ENCODE results near the gene RBM17. TPM values are rescaled to one million over a fixed set of nuclear protein-coding genes. Genes with fewer than 3 reads are reported as not detected.

Gene RBM17
- total RNA-seq, 1 experiment from 2014 or later, result 124 TPM

- H3K14ac ChIP-seq (ENCODE audit: insufficient read depth, low read length), result no peak overlapping the region
- TF ChIP-seq, protein P1, sequence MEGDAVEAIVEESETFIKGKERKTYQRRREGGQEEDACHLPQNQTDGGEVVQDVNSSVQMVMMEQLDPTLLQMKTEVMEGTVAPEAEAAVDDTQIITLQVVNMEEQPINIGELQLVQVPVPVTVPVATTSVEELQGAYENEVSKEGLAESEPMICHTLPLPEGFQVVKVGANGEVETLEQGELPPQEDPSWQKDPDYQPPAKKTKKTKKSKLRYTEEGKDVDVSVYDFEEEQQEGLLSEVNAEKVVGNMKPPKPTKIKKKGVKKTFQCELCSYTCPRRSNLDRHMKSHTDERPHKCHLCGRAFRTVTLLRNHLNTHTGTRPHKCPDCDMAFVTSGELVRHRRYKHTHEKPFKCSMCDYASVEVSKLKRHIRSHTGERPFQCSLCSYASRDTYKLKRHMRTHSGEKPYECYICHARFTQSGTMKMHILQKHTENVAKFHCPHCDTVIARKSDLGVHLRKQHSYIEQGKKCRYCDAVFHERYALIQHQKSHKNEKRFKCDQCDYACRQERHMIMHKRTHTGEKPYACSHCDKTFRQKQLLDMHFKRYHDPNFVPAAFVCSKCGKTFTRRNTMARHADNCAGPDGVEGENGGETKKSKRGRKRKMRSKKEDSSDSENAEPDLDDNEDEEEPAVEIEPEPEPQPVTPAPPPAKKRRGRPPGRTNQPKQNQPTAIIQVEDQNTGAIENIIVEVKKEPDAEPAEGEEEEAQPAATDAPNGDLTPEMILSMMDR (conservative IDR thresholded peaks at IDR 0.05), result no peak
- no peak overlapping the region for H4K5ac ChIP-seq (ENCODE audit: insufficient read length, low read depth, low read length)
- Mint-ChIP-seq H3K36me3 (ENCODE audit: insufficient read depth in 1 of 3, low read depth in 3 of 3) (peaks cover 55 to 77% (median 73%) of the 10 kb centered on the region in 3 experiments), H3K4me1 (peaks cover 33 to 36% of the 10 kb centered on the region in 2 experiments), H3K27ac (no peak overlapping the region), H3K4me3 (no peak overlapping the region), H3K9me3 (no peaks in the 10 kb centered on the region), H3K27me3 (ENCODE audit: low read depth) (no peaks in the 10 kb centered on the region)
- no peak overlapping the region for H4K91ac ChIP-seq (ENCODE audit: insufficient read length, low read depth, low read length)
- no peak overlapping the region for H2BK5ac ChIP-seq (ENCODE audit: insufficient read length, low read length)
- H4K8ac ChIP-seq (replicated peaks; ENCODE audit: insufficient read length, low read depth, low read length), result no peak overlapping the region
- no peak overlapping the region for H3K27ac ChIP-seq (ENCODE audit: insufficient read length, low read depth, low read length)
- no peak overlapping the region for H3K56ac ChIP-seq (ENCODE audit: insufficient read length, low read depth, low read length)
- peaks cover 6% of the 10 kb centered on the region for H3K4me1 ChIP-seq (ENCODE audit: insufficient read depth, low read length)
- H2AK5ac ChIP-seq (ENCODE audit: insufficient read length, low read length), result no peak overlapping the region
- H2BK20ac ChIP-seq (ENCODE audit: low read depth, low read length, poor library complexity, severe bottlenecking), result no peak overlapping the region
- H3T11ph ChIP-seq (ENCODE audit: low read length), result no peak overlapping the region
- no peak overlapping the region for H3K18ac ChIP-seq (ENCODE audit: insufficient read length, low read depth, low read length)
- H2BK12ac ChIP-seq (ENCODE audit: insufficient read length, low read depth, low read length), result no peak overlapping the region
- H3K23me2 ChIP-seq (ENCODE audit: insufficient read length, low read depth, low read length, poor library complexity, severe bottlenecking), result no peaks in the 10 kb centered on the region
- peaks cover 3% of the 10 kb centered on the region for H3K79me1 ChIP-seq (ENCODE audit: insufficient read depth, low read depth, low read length, poor library complexity, severe bottlenecking)
- no peak overlapping the region for H3K9ac ChIP-seq (ENCODE audit: extremely low read depth, insufficient read length, low read length)
- H2BK15ac ChIP-seq (ENCODE audit: low read depth, low read length), result no peak overlapping the region
- 100% methylated on average over 1 of the region's 7 CpGs for WGBS (ENCODE audit: extremely low coverage, insufficient read length, low lambda C conversion rate)
- no peaks in the 10 kb centered on the region for H3K79me2 ChIP-seq (ENCODE audit: insufficient read depth, low read length)
- no peaks in the 10 kb centered on the region for H4K20me1 ChIP-seq (ENCODE audit: control insufficient read depth, insufficient read depth, insufficient read length)
- H2BK120ac ChIP-seq (ENCODE audit: low read depth, low read length, poor library complexity, severe bottlenecking), result no peak overlapping the region
- no peak overlapping the region for H3K23ac ChIP-seq (ENCODE audit: insufficient read length, low read depth, low read length)
- no peak overlapping the region for H3K4me2 ChIP-seq (ENCODE audit: insufficient read depth, insufficient read length, low read length)
- no peak overlapping the region for H3K4ac ChIP-seq (ENCODE audit: low read depth, low read length)
- no peaks in the 10 kb centered on the region for H3K27me3 ChIP-seq (ENCODE audit: insufficient read depth, low read length)
- no peak overlapping the region for H2AFZ ChIP-seq (ENCODE audit: low read length)
- H3K9me3 ChIP-seq (ENCODE audit: control insufficient read depth, low read depth, low read length), result no peaks in the 10 kb centered on the region
- no peak for DNase-seq
These were observed 20.6 kb downstream of the RBM17 start for GRCh38 chr10:6109444-6109775.
